ENCODE measurements around the gene SLC6A7. TPM values are rescaled to one million over a fixed set of nuclear protein-coding genes. Genes with fewer than 3 reads are reported as not detected.
A peak's percentile ranks its signal among the peaks of the same experiment; 100 is the strongest.

SLC6A7 gene
- total RNA-seq, 1 donor from 2014 or later: not detected

DNA sequence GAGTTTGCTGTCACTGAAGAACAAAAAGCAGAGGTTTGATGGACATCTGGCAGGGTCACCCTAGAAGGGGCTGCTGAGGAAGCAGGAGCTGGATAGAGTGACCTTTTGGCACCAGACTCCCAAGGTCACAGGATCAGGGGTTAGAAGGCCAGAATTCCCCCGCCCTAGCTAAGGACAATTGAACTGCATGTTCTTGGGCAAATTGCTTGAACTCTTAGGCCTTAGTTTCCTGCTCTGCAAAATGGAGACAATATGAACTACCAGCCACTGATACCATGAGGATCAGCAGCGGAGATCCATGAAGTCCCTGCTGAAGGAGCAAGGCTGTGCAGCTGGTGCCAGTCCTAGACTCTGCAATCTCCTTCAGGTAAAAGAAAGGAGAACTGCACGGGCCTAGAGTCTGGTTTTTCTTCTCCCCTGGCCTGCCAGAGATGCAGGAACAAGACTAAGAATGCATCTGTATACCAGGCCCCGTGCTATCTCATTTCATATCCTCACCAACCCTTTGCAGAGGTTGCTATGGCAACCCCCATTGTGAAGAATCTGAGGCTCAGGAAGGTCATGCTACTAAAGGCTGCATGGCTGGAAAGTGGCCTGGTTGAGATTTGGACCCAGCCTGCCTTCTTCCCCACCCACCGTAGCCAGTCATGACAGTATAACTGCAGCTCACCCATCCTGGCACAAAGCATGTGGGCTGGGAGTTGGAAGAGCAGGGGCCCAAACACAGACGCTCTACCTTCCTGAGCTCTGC is 66.0 kb downstream of the SLC6A7 start:
- no peak for DNase-seq (ENCODE audit: low read depth)
- H3K4me3 ChIP-seq (ENCODE audit: low read depth, low read length): no peak overlapping the region
- TF ChIP-seq, protein P1, sequence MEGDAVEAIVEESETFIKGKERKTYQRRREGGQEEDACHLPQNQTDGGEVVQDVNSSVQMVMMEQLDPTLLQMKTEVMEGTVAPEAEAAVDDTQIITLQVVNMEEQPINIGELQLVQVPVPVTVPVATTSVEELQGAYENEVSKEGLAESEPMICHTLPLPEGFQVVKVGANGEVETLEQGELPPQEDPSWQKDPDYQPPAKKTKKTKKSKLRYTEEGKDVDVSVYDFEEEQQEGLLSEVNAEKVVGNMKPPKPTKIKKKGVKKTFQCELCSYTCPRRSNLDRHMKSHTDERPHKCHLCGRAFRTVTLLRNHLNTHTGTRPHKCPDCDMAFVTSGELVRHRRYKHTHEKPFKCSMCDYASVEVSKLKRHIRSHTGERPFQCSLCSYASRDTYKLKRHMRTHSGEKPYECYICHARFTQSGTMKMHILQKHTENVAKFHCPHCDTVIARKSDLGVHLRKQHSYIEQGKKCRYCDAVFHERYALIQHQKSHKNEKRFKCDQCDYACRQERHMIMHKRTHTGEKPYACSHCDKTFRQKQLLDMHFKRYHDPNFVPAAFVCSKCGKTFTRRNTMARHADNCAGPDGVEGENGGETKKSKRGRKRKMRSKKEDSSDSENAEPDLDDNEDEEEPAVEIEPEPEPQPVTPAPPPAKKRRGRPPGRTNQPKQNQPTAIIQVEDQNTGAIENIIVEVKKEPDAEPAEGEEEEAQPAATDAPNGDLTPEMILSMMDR (conservative IDR thresholded peaks at IDR 0.05; ENCODE audit: low read depth, low read length): no peak

DNA sequence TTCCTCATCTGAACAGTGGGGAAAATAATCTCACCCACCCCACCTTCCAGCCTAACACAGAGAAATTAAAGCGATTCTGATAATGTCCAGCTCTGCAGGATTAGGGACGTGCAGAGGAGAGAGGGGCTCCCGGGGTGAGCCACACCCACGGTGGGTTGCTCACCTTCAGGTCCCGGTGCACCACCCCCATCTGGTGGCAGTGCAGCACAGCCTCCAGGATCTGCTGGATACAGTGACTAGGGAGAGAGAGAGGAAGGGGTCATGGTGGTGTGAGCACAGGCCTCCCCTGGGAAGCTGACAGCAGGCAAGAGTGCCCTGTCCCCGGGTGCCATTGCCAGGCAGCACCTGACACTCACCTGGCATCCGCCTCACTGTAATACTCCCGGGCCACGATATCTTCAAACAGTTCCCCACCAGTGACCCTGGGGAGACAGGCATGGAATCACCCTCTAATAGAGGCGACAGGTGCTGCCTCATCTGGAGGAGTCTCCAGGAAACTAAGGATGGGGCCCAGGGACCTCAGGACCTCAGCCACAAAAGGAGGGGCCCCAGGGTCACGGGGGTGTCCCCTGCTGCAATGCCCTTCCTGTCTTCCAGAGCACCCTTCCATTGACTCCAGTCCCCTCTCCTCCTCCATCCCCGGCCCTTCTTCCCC is 66.7 kb downstream of the SLC6A7 start:
- no peak for DNase-seq (ENCODE audit: low read depth)
- TF ChIP-seq, protein P1 (conservative IDR thresholded peaks at IDR 0.05; ENCODE audit: low read depth, low read length): peak; percentile 26
- H3K4me3 ChIP-seq (ENCODE audit: low read depth, low read length): no peak overlapping the region

DNA sequence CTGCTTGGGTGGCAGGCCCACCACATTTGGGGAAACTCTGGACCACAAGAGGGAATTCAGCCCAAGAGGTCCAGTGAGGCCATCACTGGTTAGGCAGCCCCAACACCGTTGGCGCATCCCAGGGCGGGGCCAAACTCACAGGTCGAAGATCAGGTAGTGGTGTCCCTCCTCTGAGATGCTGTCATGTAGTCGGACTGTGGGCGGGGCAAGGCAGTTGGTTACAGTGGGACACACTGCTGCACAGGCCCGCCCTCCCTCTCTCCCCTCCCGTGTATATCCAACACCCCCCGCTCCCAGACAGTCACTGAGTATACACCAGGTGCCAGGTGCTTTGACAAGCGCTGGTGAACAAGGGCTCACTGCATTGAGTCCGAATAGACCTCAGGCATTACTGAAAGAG is 67.6 kb downstream of the SLC6A7 start:
- no peak overlapping the region for H3K4me3 ChIP-seq (ENCODE audit: low read depth, low read length)
- TF ChIP-seq, protein P1 (conservative IDR thresholded peaks at IDR 0.05; ENCODE audit: low read depth, low read length): no peak
- no peak for DNase-seq (ENCODE audit: low read depth)

DNA sequence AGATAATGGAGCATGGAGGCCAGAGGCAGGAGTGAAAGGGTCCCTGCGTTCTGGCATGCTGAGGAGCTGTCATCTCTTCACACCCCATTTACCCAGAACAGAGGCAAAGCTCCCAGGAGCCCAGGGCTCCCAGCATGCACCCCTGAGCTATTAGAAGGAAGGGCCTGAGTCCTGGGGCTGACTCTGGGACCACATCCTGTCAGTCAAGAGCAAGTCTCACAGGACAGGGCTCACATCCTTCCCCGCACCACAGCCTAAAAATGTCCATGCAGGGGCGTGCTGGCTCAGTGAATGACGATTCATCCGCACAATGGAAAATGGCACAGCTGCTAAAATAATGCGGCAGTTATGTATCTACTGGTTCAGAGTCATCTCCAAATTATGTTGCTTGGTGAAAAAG is 68.3 kb downstream of the SLC6A7 start:
- TF ChIP-seq, protein P1 (conservative IDR thresholded peaks at IDR 0.05; ENCODE audit: low read depth, low read length): no peak
- no peak for DNase-seq (ENCODE audit: low read depth)
- H3K4me3 ChIP-seq (ENCODE audit: low read depth, low read length): no peak overlapping the region

Other genes starting within 250 kb of the SLC6A7 start
- gene PDE6A, start 245.3 kb upstream of the SLC6A7 start, total RNA-seq: not detected in 2 replicates
- gene SLC26A2, start 229.3 kb upstream of the SLC6A7 start, total RNA-seq: 10.3 and 11.9 TPM in 2 replicates
- 0.75 and 3.8 TPM in 2 replicates for gene TIGD6, start 189.4 kb upstream of the SLC6A7 start, total RNA-seq
- 28.4 and 29.1 TPM in 2 replicates for gene HMGXB3, start 189.3 kb upstream of the SLC6A7 start, total RNA-seq
- not detected in 2 replicates for gene CSF1R, start 103.5 kb upstream of the SLC6A7 start, total RNA-seq
- gene PDGFRB, start 34.2 kb upstream of the SLC6A7 start, total RNA-seq: 2.2 and 4.6 TPM in 2 replicates
- gene CDX1, start 23.3 kb upstream of the SLC6A7 start, total RNA-seq: not detected in 2 replicates
- not detected in 2 replicates for gene CAMK2A, start 99.7 kb downstream of the SLC6A7 start, total RNA-seq
- gene ARSI, start 112.8 kb downstream of the SLC6A7 start, total RNA-seq: 2.3 and 5.7 TPM in 2 replicates
- 44.3 and 79.9 TPM in 2 replicates for gene TCOF1, start 167.6 kb downstream of the SLC6A7 start, total RNA-seq
- gene CD74, start 222.8 kb downstream of the SLC6A7 start, total RNA-seq: 31.2 and 54.4 TPM in 2 replicates

All from epithelial cell of proximal tubule (primary cell).